WTC11 (cell line): ENCODE data around the gene ELOA2. TPM values are rescaled to one million over a fixed set of nuclear protein-coding genes. Genes with fewer than 3 reads are reported as not detected.
"Not testable (repeated sequence)": the region's sequence is repeated elsewhere in the genome, so short reads cannot be mapped to it uniquely, and the experiment has no call there.

ENCODE experiments used
- ATAC-seq: fragments of 200-7000 bp; cut with Tn5 transposase; 2 replicates; pipeline ENCODE4 v1.10.0; 2021; ENCODE audit warnings: mild to moderate bottlenecking, moderate library complexity
- CTCF ChIA-PET: fragments of 300-600 bp; sonication (Branson Sonifier 250); formaldehyde crosslinking; loops from one replicate; lab custom pipeline; 2021; ENCODE audit warnings: antibody characterized with exemption; lab: Charles Lee
- POLR2A ChIA-PET: fragments of 350-600 bp; sonication (Branson Sonifier 250); formaldehyde crosslinking; loops from one replicate; lab custom pipeline; 2021; ENCODE audit warnings: antibody characterized with exemption; lab: Charles Lee
- DNase-seq: peaks from one replicate; pipeline ENCODE4 v3.0.0; 2021; ENCODE audit warnings: low spot score
- H3K27ac Mint-ChIP-seq: 2 replicates; pipeline ENCODE4 v1.8.0; 2021; ENCODE audit warnings: mixed read lengths
- H3K27me3 Mint-ChIP-seq: 2 replicates; pipeline ENCODE4 v1.8.0; 2021; ENCODE audit warnings: low read depth, mild to moderate bottlenecking, moderate library complexity, mixed read lengths
- H3K36me3 Mint-ChIP-seq: 2 replicates; pipeline ENCODE4 v1.8.0; 2021; ENCODE audit warnings: mixed read lengths
- H3K4me1 Mint-ChIP-seq: 2 replicates; pipeline ENCODE4 v1.8.0; 2022; ENCODE audit warnings: mixed read lengths
- H3K4me3 Mint-ChIP-seq: 2 replicates; pipeline ENCODE4 v1.8.0; 2021; ENCODE audit warnings: mild to moderate bottlenecking, moderate library complexity, mixed read lengths
- H3K9me3 Mint-ChIP-seq: 2 replicates; pipeline ENCODE4 v1.8.0; 2021; ENCODE audit warnings: mixed read lengths
- FOXK1 ChIP-seq: sonication (generic); formaldehyde crosslinking; IDR thresholded peaks from 2 replicates; pipeline ENCODE4 v1.8.0; 2022; ENCODE audit warnings: mild to moderate bottlenecking, moderate library complexity, missing genetic modification reagents
- FOXP1 ChIP-seq: sonication (generic); formaldehyde crosslinking; IDR thresholded peaks from 2 replicates; pipeline ENCODE4 v1.8.0; 2022; ENCODE audit warnings: missing genetic modification reagents, mild to moderate bottlenecking, moderate library complexity, borderline replicate concordance
- MYBL2 ChIP-seq: sonication (generic); formaldehyde crosslinking; IDR thresholded peaks from 2 replicates; pipeline ENCODE4 v1.8.1; 2023; ENCODE audit warnings: mild to moderate bottlenecking, moderate library complexity, missing genetic modification reagents
- PREB ChIP-seq: sonication (generic); formaldehyde crosslinking; IDR thresholded peaks from 2 replicates; pipeline ENCODE4 v1.8.1; 2022; ENCODE audit warnings: mild to moderate bottlenecking, missing genetic modification reagents, moderate library complexity, borderline replicate concordance
- USF1 ChIP-seq: sonication (generic); formaldehyde crosslinking; IDR thresholded peaks from 2 replicates; pipeline ENCODE4 v1.8.0; 2022; ENCODE audit warnings: mild to moderate bottlenecking, missing genetic modification reagents
- ZNF121 ChIP-seq: sonication (generic); formaldehyde crosslinking; IDR thresholded peaks from 2 replicates; pipeline ENCODE4 v1.8.0; 2023; ENCODE audit warnings: missing genetic modification reagents
- total RNA-seq: library from RNA; stranded (reverse); gene quantifications from 3 replicates; pipeline ENCODE4 v1.2.3, GENCODE V29; 2021

Gene ELOA2
- total RNA-seq, 1 experiment from 2014 or later = not detected

GRCh38 chr18:47032945-47033344, 2.5 kb downstream of the ELOA2 start:
- no peak for TF ChIP-seq FOXP1 (CRISPR knock-in tag)
- no peak for TF ChIP-seq MYBL2 (CRISPR knock-in tag)
- TF ChIP-seq FOXK1 (CRISPR knock-in tag) = no peak
- no peak for TF ChIP-seq ZNF121 (CRISPR knock-in tag)
- no peak for TF ChIP-seq PREB (CRISPR knock-in tag)
- no peak for TF ChIP-seq USF1 (CRISPR knock-in tag)
- TF ChIP-seq, all 79 proteins: peak for 0
- no peaks in the 10 kb centered on the region for H3K9me3 Mint-ChIP-seq
- H3K27ac Mint-ChIP-seq = peak overlapping the region; percentile 42; the same call in 1 of the 2 replicates
- DNase-seq = no peak
- no peaks in the 10 kb centered on the region for H3K36me3 Mint-ChIP-seq
- no peaks in the 10 kb centered on the region for H3K4me1 Mint-ChIP-seq
- H3K27me3 Mint-ChIP-seq = no peaks in the 10 kb centered on the region
- no peak for ATAC-seq
- ChIA-PET CTCF (interaction anchor here (1.2 kb wide), 1 partner anchor 375 kb away, joined by 3 read pairs; no protein-coding TSS in a partner anchor), POLR2A (no interaction called here)
- H3K4me3 Mint-ChIP-seq = no peak overlapping the region

- H3K4me1 Mint-ChIP-seq, H3K4me3 Mint-ChIP-seq, H3K27ac Mint-ChIP-seq, H3K9me3 Mint-ChIP-seq, DNase-seq, CTCF ChIA-PET, H3K27me3 Mint-ChIP-seq, POLR2A ChIA-PET, H3K36me3 Mint-ChIP-seq: not testable (repeated sequence)
- ATAC-seq = peak; percentile 61
Measured at GRCh38 chr18:47030887-47031286, 4.5 kb downstream of the ELOA2 start.

- H3K27ac Mint-ChIP-seq, H3K4me3 Mint-ChIP-seq, H3K27me3 Mint-ChIP-seq, DNase-seq, CTCF ChIA-PET, H3K4me1 Mint-ChIP-seq, H3K36me3 Mint-ChIP-seq, H3K9me3 Mint-ChIP-seq, POLR2A ChIA-PET: not testable (repeated sequence)
- peak; percentile 7; the same call in 1 of the 2 replicates for ATAC-seq
Measured at GRCh38 chr18:47029684-47030353, 5.6 kb downstream of the ELOA2 start.

- H3K9me3 Mint-ChIP-seq, H3K4me3 Mint-ChIP-seq, H3K27ac Mint-ChIP-seq, CTCF ChIA-PET, DNase-seq, H3K4me1 Mint-ChIP-seq, ATAC-seq, H3K36me3 Mint-ChIP-seq, H3K27me3 Mint-ChIP-seq, POLR2A ChIA-PET: not testable (repeated sequence)
Measured at GRCh38 chr18:47028738-47029137, 6.7 kb downstream of the ELOA2 start.

- POLR2A ChIA-PET, DNase-seq, H3K27me3 Mint-ChIP-seq, H3K27ac Mint-ChIP-seq, H3K4me3 Mint-ChIP-seq, CTCF ChIA-PET, H3K4me1 Mint-ChIP-seq, H3K36me3 Mint-ChIP-seq, H3K9me3 Mint-ChIP-seq: not testable (repeated sequence)
- ATAC-seq = peak; percentile 71
Measured at GRCh38 chr18:47025557-47026174, 9.8 kb downstream of the ELOA2 start.

- H3K4me3 Mint-ChIP-seq, H3K27me3 Mint-ChIP-seq, H3K36me3 Mint-ChIP-seq, CTCF ChIA-PET, DNase-seq, H3K27ac Mint-ChIP-seq, H3K9me3 Mint-ChIP-seq, POLR2A ChIA-PET, H3K4me1 Mint-ChIP-seq: not testable (repeated sequence)
- ATAC-seq = peak; percentile 3
Measured at GRCh38 chr18:47023769-47024465, 11.5 kb downstream of the ELOA2 start.

GRCh38 chr18:47022821-47023220, 12.6 kb downstream of the ELOA2 start:
- DNase-seq, H3K36me3 Mint-ChIP-seq, H3K27me3 Mint-ChIP-seq, H3K4me1 Mint-ChIP-seq, H3K27ac Mint-ChIP-seq, ATAC-seq, POLR2A ChIA-PET, H3K9me3 Mint-ChIP-seq, CTCF ChIA-PET, H3K4me3 Mint-ChIP-seq: not testable (repeated sequence)

GRCh38 chr18:47020757-47021156, 14.7 kb downstream of the ELOA2 start:
- H3K4me3 Mint-ChIP-seq, DNase-seq, ATAC-seq, H3K27ac Mint-ChIP-seq, POLR2A ChIA-PET, CTCF ChIA-PET, H3K4me1 Mint-ChIP-seq, H3K27me3 Mint-ChIP-seq, H3K9me3 Mint-ChIP-seq, H3K36me3 Mint-ChIP-seq: not testable (repeated sequence)

- peak; percentile 86 for ATAC-seq
- POLR2A ChIA-PET, DNase-seq, H3K27me3 Mint-ChIP-seq, H3K36me3 Mint-ChIP-seq, CTCF ChIA-PET, H3K4me1 Mint-ChIP-seq, H3K27ac Mint-ChIP-seq, H3K9me3 Mint-ChIP-seq, H3K4me3 Mint-ChIP-seq: not testable (repeated sequence)
Measured at GRCh38 chr18:47019870-47020269, 15.6 kb downstream of the ELOA2 start.
